Caco-2 (cell line): ENCODE measurements around the gene TDRKH. TPM values are rescaled to one million over a fixed set of nuclear protein-coding genes. Genes with fewer than 3 reads are reported as not detected.
A peak's percentile ranks its signal among the peaks of the same experiment; 100 is the strongest.

Source experiments
- Bru-seq: library from RNA; stranded (reverse); fragments of 400-500 nt; gene quantifications from one replicate; lab custom pipeline; 2021; lab: Mats Ljungman, UMichigan
- BruChase-seq, 2 experiments: library from RNA; stranded (reverse); fragments of 400-500 nt; gene quantifications; one replicate each; lab custom pipeline; 2021; lab: Mats Ljungman, UMichigan
- BruUV-seq: library from RNA; stranded (reverse); fragments of 400-500 nt; replicated peaks from 2 replicates; lab custom pipeline; 2021; lab: Mats Ljungman, UMichigan
- CTCF ChIA-PET: fragments of 300-600 bp; sonication (Branson Sonifier 250); formaldehyde crosslinking; loops from one replicate; lab custom pipeline; 2022; ENCODE audit warnings: antibody characterized with exemption; lab: Charles Lee
- POLR2A ChIA-PET: fragments of 300-600 bp; sonication (Branson Sonifier 250); formaldehyde crosslinking; loops from one replicate; lab custom pipeline; 2022; ENCODE audit warnings: antibody characterized with exemption; lab: Charles Lee
- DNase-seq, 2 experiments: peaks; one replicate each; pipeline versions ENCODE4 v3.0.0 to v3.0.0-alpha.2; 2020 to 2022
- H3K27me3 ChIP-seq: replicated peaks from 2 replicates; pipeline ENCODE4 v1.6.0; 2011; ENCODE audit warnings: low read length; ENCODE audit not compliant: control insufficient read depth, insufficient read depth
- H3K36me3 ChIP-seq: 2 replicates; pipeline ENCODE4 v1.5.1; 2011; ENCODE audit warnings: low read length; ENCODE audit not compliant: control insufficient read depth, insufficient read depth
- H3K4me1 ChIP-seq: fragments of 250-450 bp; sonication (Bioruptor Pico); 2 replicates; pipeline ENCODE4 v1.5.1; 2020; ENCODE audit warnings: mild to moderate bottlenecking
- H3K4me3 ChIP-seq: 2 replicates; pipeline ENCODE4 v1.5.1; 2011; ENCODE audit warnings: low read depth, mild to moderate bottlenecking, control low read depth, low read length
- H3K9me3 ChIP-seq: fragments of 250-450 bp; sonication (Bioruptor Pico); 2 replicates; pipeline ENCODE4 v1.5.1; 2020; ENCODE audit warnings: mild to moderate bottlenecking, moderate library complexity
- H3K27ac Mint-ChIP-seq: one replicate; pipeline ENCODE4 v1.8.0; 2022; ENCODE audit warnings: mixed read lengths; ENCODE audit not compliant: unreplicated experiment
- H3K27me3 Mint-ChIP-seq: one replicate; pipeline ENCODE4 v1.8.0; 2022; ENCODE audit warnings: mixed read lengths; ENCODE audit not compliant: insufficient read depth, unreplicated experiment
- H3K36me3 Mint-ChIP-seq: one replicate; pipeline ENCODE4 v1.8.0; 2022; ENCODE audit warnings: mild to moderate bottlenecking, mixed read lengths; ENCODE audit not compliant: insufficient read depth, unreplicated experiment
- H3K4me1 Mint-ChIP-seq: one replicate; pipeline ENCODE4 v1.8.0; 2022; ENCODE audit warnings: low read depth, mixed read lengths; ENCODE audit not compliant: unreplicated experiment
- H3K4me3 Mint-ChIP-seq: one replicate; pipeline ENCODE4 v1.8.0; 2022; ENCODE audit warnings: mild to moderate bottlenecking, moderate library complexity, mixed read lengths; ENCODE audit not compliant: unreplicated experiment
- H3K9me3 Mint-ChIP-seq: one replicate; pipeline ENCODE4 v1.8.0; 2022; ENCODE audit warnings: mixed read lengths; ENCODE audit not compliant: unreplicated experiment
- CTCF ChIP-seq, 2 experiments: fragments of 200-600 bp in 1 of 2; IDR thresholded peaks; 1 replicate in 1 of 2; 2 replicates in 1 of 2; pipeline versions ENCODE4 v1.5.1 to v1.8.0; 2011 to 2022; ENCODE audit warnings: antibody characterized with exemption in 1 of 2, control low read depth in 1 of 2, inconsistent platforms in 1 of 2, low read depth in 1 of 2, low read length in 1 of 2, mild to moderate bottlenecking in 1 of 2, moderate library complexity in 1 of 2; ENCODE audit not compliant: insufficient read depth in 1 of 2, severe bottlenecking in 1 of 2, unreplicated experiment in 1 of 2
- intact Hi-C: fragments of 100-400 bp; cut with micrococcal nuclease; formaldehyde crosslinking; loops from one replicate; pipeline ENCODE4 v1.10.0; 2022; ENCODE audit not compliant: unreplicated experiment
- long read RNA-seq: library from polyadenylated mRNA; stranded (forward); transcript quantifications from one replicate; pipeline ENCODE4 v2.0.0, GENCODE V29; 2022
- total RNA-seq: library from RNA; stranded (reverse); gene quantifications from 2 replicates; pipeline ENCODE4 v1.2.3, GENCODE V29; 2022

The TDRKH gene
- total RNA-seq (12.6 and 15.0 TPM in 2 replicates), Bru-seq, nascent RNA (percentile 48 among the genes with signal in this experiment), BruChase-seq, experiment 1, labeled RNA remaining after a 2-hour chase (percentile 48 among the genes with signal in this experiment), BruChase-seq, experiment 2, labeled RNA remaining after a 6-hour chase (percentile 53 among the genes with signal in this experiment)
- long read RNA-seq, transcript TDRKH-203 (13 exons, 2,824 nt): major isoform, 17 of 49 reads
- long read RNA-seq, transcript TDRKH-207 (13 exons, 2,768 nt): minor isoform, 8 of 49 reads
- long read RNA-seq, partial matches to known transcripts: 11 of 49 reads
- long read RNA-seq, other reads (novel, unspliced or antisense): 12 of 49 reads

- peak; percentile 99 for DNase-seq
- no peaks in the 10 kb centered on the region for H3K4me1 ChIP-seq
- BruUV-seq: no TSS peak
- ChIA-PET CTCF (interaction anchor here (1.2 kb wide), 1 partner anchor 55 kb away, joined by 3 read pairs; no protein-coding TSS in a partner anchor), POLR2A (no interaction called here)
- TF ChIP-seq CTCF (IDR thresholded peaks at IDR 0.05; ENCODE audit: insufficient read depth in 1 of 2, low read depth in 1 of 2, low read length in 1 of 2, severe bottlenecking in 1 of 2, unreplicated experiment in 1 of 2): peak; percentile 20 to 41
- H3K36me3 ChIP-seq: no peaks in the 10 kb centered on the region
- Mint-ChIP-seq H3K4me1 (no peaks in the 10 kb centered on the region), H3K36me3 (peaks cover 7% of the 10 kb centered on the region), H3K27me3 (no peaks in the 10 kb centered on the region), H3K9me3 (no peaks in the 10 kb centered on the region), H3K4me3 (peak within 1 kb of the TSS; percentile 88), H3K27ac (peak within 1 kb of the TSS; percentile 57)
- intact Hi-C loops: loop anchor here (5.0 kb wide), 1 partner anchor 47 kb away; the partner anchor contains the start of gene C2CD4D
- peak within 1 kb of the TSS; percentile 76 for H3K4me3 ChIP-seq
- no peaks in the 10 kb centered on the region for H3K27me3 ChIP-seq
- no peaks in the 10 kb centered on the region for H3K9me3 ChIP-seq
Observed at GRCh38 chr1:151790071-151790939, at the start of gene TDRKH. Gene TDRKH, minus strand, starts transcription at chr1:151790500. Its CDS starts 7,478 bp downstream, at chr1:151783022.

- ChIA-PET POLR2A (interaction anchor here (0.5 to 1.0 kb wide), 5 partner anchors 14 to 301 kb away, joined by 3 to 6 read pairs (median 4); partner anchors contain the start of genes MRPL9 and THEM5), CTCF (interaction anchor here (0.6 to 1.6 kb wide), 5 partner anchors 12 to 147 kb away, joined by 3 to 5 read pairs (median 4); partner anchors contain the start of gene MRPL9)
- Histone ChIP-seq H3K9me3 (no peaks in the 10 kb centered on the region), H3K36me3 (no peaks in the 10 kb centered on the region; the same call in 1 of the 2 replicates), H3K4me3 (peak within 1 kb of the TSS; percentile 57), H3K4me1 (peaks cover 20% of the 10 kb centered on the region), H3K27me3 (no peaks in the 10 kb centered on the region)
- peaks cover 15% of the 10 kb centered on the region for H3K36me3 Mint-ChIP-seq
- no TSS peak for BruUV-seq
- H3K4me1 Mint-ChIP-seq: peaks cover 26% of the 10 kb centered on the region
- peak within 1 kb of the TSS; percentile 93 for H3K4me3 Mint-ChIP-seq
- no peaks in the 10 kb centered on the region for H3K27me3 Mint-ChIP-seq
- intact Hi-C loops: loop anchor here (5.0 kb wide), 4 partner anchors 47 to 387 kb away; partner anchors contain the start of gene TDRKH
- peak within 1 kb of the TSS; percentile 88 for H3K27ac Mint-ChIP-seq
- peak; percentile 76 to 82 for DNase-seq
- no peak for TF ChIP-seq CTCF (IDR thresholded peaks at IDR 0.05; ENCODE audit: insufficient read depth in 1 of 2, low read depth in 1 of 2, low read length in 1 of 2, severe bottlenecking in 1 of 2, unreplicated experiment in 1 of 2)
- no peaks in the 10 kb centered on the region for H3K9me3 Mint-ChIP-seq
Observed at GRCh38 chr1:151839457-151840403, 49.4 kb upstream of the TDRKH start, which contains the start of gene C2CD4D. Gene C2CD4D, minus strand, starts transcription at chr1:151839820. Its CDS starts 831 bp downstream, at chr1:151838989.
